H9 (cell line): ENCODE measurements around the gene BRAT1. TPM values are rescaled to one million over a fixed set of nuclear protein-coding genes. Genes with fewer than 3 reads are reported as not detected.
"Not testable (repeated sequence)": the region's sequence is repeated elsewhere in the genome, so short reads cannot be mapped to it uniquely, and the experiment has no call there.

Experiments used
- DNase-seq: peaks from one replicate; pipeline ENCODE4 v3.0.0-alpha.2; 2017
- H2AFZ ChIP-seq: one replicate; pipeline ENCODE4 v1.6.1; 2013; ENCODE audit warnings: mild to moderate bottlenecking, low read length, control low read depth, moderate library complexity
- H2AK5ac ChIP-seq: 2 replicates; pipeline ENCODE4 v1.6.1; 2013; ENCODE audit warnings: low read length, control low read depth, mixed read lengths; ENCODE audit not compliant: insufficient read length
- H2BK120ac ChIP-seq: one replicate; pipeline ENCODE4 v1.6.1; 2013; ENCODE audit warnings: low read depth, mild to moderate bottlenecking, low read length, control low read depth, inconsistent platforms; ENCODE audit not compliant: poor library complexity, severe bottlenecking
- H2BK12ac ChIP-seq: 2 replicates; pipeline ENCODE4 v1.6.1; 2013; ENCODE audit warnings: low read length, control low read depth, mixed read lengths, low read depth; ENCODE audit not compliant: insufficient read length
- H2BK15ac ChIP-seq: 2 replicates; pipeline ENCODE4 v1.6.1; 2013; ENCODE audit warnings: low read depth, low read length, control low read depth
- H2BK20ac ChIP-seq: one replicate; pipeline ENCODE4 v1.6.1; 2013; ENCODE audit warnings: low read depth, mild to moderate bottlenecking, low read length, control low read depth, inconsistent platforms; ENCODE audit not compliant: poor library complexity, severe bottlenecking
- H2BK5ac ChIP-seq: 2 replicates; pipeline ENCODE4 v1.6.1; 2013; ENCODE audit warnings: low read length, control low read depth, mixed read lengths; ENCODE audit not compliant: insufficient read length
- H3K14ac ChIP-seq: 2 replicates; pipeline ENCODE4 v1.6.1; 2013; ENCODE audit warnings: low read length, control low read depth; ENCODE audit not compliant: insufficient read depth
- H3K18ac ChIP-seq: 2 replicates; pipeline ENCODE4 v1.6.1; 2013; ENCODE audit warnings: low read depth, mild to moderate bottlenecking, mixed read lengths, low read length, control low read depth; ENCODE audit not compliant: insufficient read length
- H3K23ac ChIP-seq: 2 replicates; pipeline ENCODE4 v1.6.1; 2013; ENCODE audit warnings: low read length, control low read depth, mixed read lengths, low read depth; ENCODE audit not compliant: insufficient read length
- H3K23me2 ChIP-seq: 2 replicates; pipeline ENCODE4 v1.6.1; 2013; ENCODE audit warnings: low read depth, mild to moderate bottlenecking, mixed read lengths, low read length, control low read depth; ENCODE audit not compliant: insufficient read length, poor library complexity, severe bottlenecking
- H3K27ac ChIP-seq: 2 replicates; pipeline ENCODE4 v1.5.1; 2013; ENCODE audit warnings: low read length, control low read depth, mixed read lengths, low read depth; ENCODE audit not compliant: insufficient read length
- H3K27me3 ChIP-seq: 2 replicates; pipeline ENCODE4 v1.6.1; 2013; ENCODE audit warnings: low read length, control low read depth, inconsistent platforms; ENCODE audit not compliant: insufficient read depth
- H3K4ac ChIP-seq: 2 replicates; pipeline ENCODE4 v1.6.1; 2013; ENCODE audit warnings: low read depth, mild to moderate bottlenecking, control low read depth, inconsistent platforms, low read length, moderate library complexity
- H3K4me1 ChIP-seq: 2 replicates; pipeline ENCODE4 v1.6.1; 2013; ENCODE audit warnings: low read length, control low read depth, inconsistent platforms; ENCODE audit not compliant: insufficient read depth
- H3K4me2 ChIP-seq: 2 replicates; pipeline ENCODE4 v1.6.1; 2013; ENCODE audit warnings: low read length, control low read depth, mixed read lengths; ENCODE audit not compliant: insufficient read length, insufficient read depth
- H3K56ac ChIP-seq: 2 replicates; pipeline ENCODE4 v1.6.1; 2013; ENCODE audit warnings: low read depth, mild to moderate bottlenecking, mixed read lengths, low read length, control low read depth; ENCODE audit not compliant: insufficient read length
- H3K79me1 ChIP-seq: 2 replicates; pipeline ENCODE4 v1.6.1; 2013; ENCODE audit warnings: low read depth, mild to moderate bottlenecking, moderate library complexity, low read length, control low read depth, inconsistent platforms; ENCODE audit not compliant: insufficient read depth, poor library complexity, severe bottlenecking
- H3K79me2 ChIP-seq: 2 replicates; pipeline ENCODE4 v1.6.1; 2013; ENCODE audit warnings: low read length, control low read depth, inconsistent platforms; ENCODE audit not compliant: insufficient read depth
- H3K9ac ChIP-seq: 2 replicates; pipeline ENCODE4 v1.6.1; 2013; ENCODE audit warnings: low read length, control low read depth, mixed read lengths; ENCODE audit not compliant: insufficient read length; ENCODE audit errors: extremely low read depth
- H3K9me3 ChIP-seq: one replicate; pipeline ENCODE4 v1.6.1; 2013; ENCODE audit warnings: low read depth, low read length, inconsistent platforms; ENCODE audit not compliant: control insufficient read depth
- H3T11ph ChIP-seq: one replicate; pipeline ENCODE4 v1.6.1; 2013; ENCODE audit warnings: mild to moderate bottlenecking, low read length, control low read depth, inconsistent platforms
- H4K20me1 ChIP-seq: one replicate; pipeline ENCODE4 v1.6.1; 2013; ENCODE audit not compliant: control insufficient read depth, insufficient read length, insufficient read depth
- H4K5ac ChIP-seq: 2 replicates; pipeline ENCODE4 v1.6.1; 2013; ENCODE audit warnings: low read depth, mild to moderate bottlenecking, mixed read lengths, low read length, control low read depth; ENCODE audit not compliant: insufficient read length
- H4K8ac ChIP-seq: replicated peaks from 2 replicates; pipeline ENCODE4 v1.6.1; 2013; ENCODE audit warnings: low read length, control low read depth, mixed read lengths, low read depth; ENCODE audit not compliant: insufficient read length
- H4K91ac ChIP-seq: 2 replicates; pipeline ENCODE4 v1.6.1; 2013; ENCODE audit warnings: low read depth, mild to moderate bottlenecking, moderate library complexity, mixed read lengths, low read length, control low read depth; ENCODE audit not compliant: insufficient read length
- H3K27ac Mint-ChIP-seq, 3 experiments: 2 replicates in 2 of 3; 3 replicates in 1 of 3; pipeline ENCODE4 v1.8.0; 2020 to 2021; ENCODE audit warnings: mixed read lengths in 3 of 3, mild to moderate bottlenecking in 1 of 3, moderate library complexity in 1 of 3
- H3K27me3 Mint-ChIP-seq: 2 replicates; pipeline ENCODE4 v1.8.0; 2021; ENCODE audit warnings: low read depth, mild to moderate bottlenecking, moderate library complexity, mixed read lengths
- H3K36me3 Mint-ChIP-seq, 3 experiments: 2 replicates in 2 of 3; 3 replicates in 1 of 3; pipeline ENCODE4 v1.8.0; 2020 to 2021; ENCODE audit warnings: low read depth in 3 of 3, mixed read lengths in 3 of 3; ENCODE audit not compliant: insufficient read depth in 1 of 3
- H3K4me1 Mint-ChIP-seq, 2 experiments: 2 replicates each; pipeline ENCODE4 v1.8.0; 2020; ENCODE audit warnings: mixed read lengths in 2 of 2
- H3K4me3 Mint-ChIP-seq, 2 experiments: 2 replicates in 1 of 2; 3 replicates in 1 of 2; pipeline ENCODE4 v1.8.0; 2020 to 2021; ENCODE audit warnings: mild to moderate bottlenecking in 2 of 2, mixed read lengths in 2 of 2, moderate library complexity in 1 of 2
- H3K9me3 Mint-ChIP-seq, 2 experiments: 2 replicates in 1 of 2; 3 replicates in 1 of 2; pipeline ENCODE4 v1.8.0; 2020; ENCODE audit warnings: mild to moderate bottlenecking in 2 of 2, mixed read lengths in 2 of 2, moderate library complexity in 1 of 2
- WGBS: extraction: QIAGEN DNeasy Blood & Tissue Kit; methylation state at CpG from one replicate; pipeline ENCODE4 v1.1.7; 2013; ENCODE audit warnings: missing lambda C conversion rate, low lambda C conversion rate, mixed read lengths; ENCODE audit not compliant: insufficient read length; ENCODE audit errors: extremely low coverage; 5-methylcytosine and 5-hydroxymethylcytosine counted together
- total RNA-seq: library from RNA; stranded (reverse); gene quantifications from 2 replicates; pipeline ENCODE4 v1.2.1, GENCODE V29; 2021
- TF ChIP-seq, protein P1 (sequence below): fragments of 200-600 bp; sonication (generic); conservative IDR thresholded peaks from 3 replicates; pipeline ENCODE4 v1.8.0; 2021; ENCODE audit warnings: antibody characterized with exemption, mild to moderate bottlenecking

The BRAT1 gene
- total RNA-seq, 1 experiment from 2014 or later: 41.2 TPM

DNA sequence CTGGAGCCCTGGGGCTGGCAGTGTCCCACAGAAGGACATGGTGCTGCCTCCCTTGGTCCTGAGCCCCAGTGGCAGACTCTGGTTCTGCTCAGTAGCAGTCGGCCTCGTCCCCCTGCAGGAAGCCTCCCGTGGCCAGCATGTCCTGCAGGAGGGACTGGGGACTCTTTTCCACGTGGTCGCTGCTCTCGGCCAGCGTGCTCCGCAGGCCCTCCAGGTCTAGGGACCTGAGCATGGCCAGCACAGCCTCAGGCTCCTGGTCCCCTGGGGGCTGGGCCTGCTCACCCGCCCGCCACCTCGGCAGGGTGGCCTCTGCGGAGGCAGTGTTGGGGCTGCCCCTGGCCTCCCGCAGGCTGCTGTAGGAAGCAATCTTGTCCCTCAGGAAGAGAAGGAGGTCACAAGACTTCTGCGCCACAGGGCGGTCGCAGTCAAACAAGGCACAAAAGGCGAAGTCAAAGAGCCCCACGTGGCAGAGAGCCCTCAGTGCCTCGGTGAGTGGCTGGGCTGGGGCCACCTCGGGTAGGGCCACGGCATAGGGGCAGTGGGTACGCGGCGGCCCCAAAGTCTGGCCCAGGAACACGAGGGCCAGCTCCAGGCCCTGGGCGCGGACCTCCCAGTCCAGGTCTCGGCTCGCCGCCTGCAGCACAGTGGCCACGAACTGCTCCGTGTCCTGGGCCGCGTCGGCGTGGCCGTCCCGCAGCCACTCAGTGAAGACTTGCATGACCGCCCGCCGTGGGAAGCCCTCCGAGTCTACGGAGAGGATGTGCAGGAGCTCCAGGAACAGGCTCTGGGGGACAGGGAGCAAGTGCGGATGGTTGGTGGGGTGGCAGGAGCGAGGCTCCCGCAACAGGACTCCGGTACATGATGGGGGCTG is 17.1 kb downstream of the BRAT1 start:
- H3K23me2 ChIP-seq: no peaks in the 10 kb centered on the region
- no peak overlapping the region for H3T11ph ChIP-seq
- no peak overlapping the region for H2BK12ac ChIP-seq
- TF ChIP-seq, protein P1, sequence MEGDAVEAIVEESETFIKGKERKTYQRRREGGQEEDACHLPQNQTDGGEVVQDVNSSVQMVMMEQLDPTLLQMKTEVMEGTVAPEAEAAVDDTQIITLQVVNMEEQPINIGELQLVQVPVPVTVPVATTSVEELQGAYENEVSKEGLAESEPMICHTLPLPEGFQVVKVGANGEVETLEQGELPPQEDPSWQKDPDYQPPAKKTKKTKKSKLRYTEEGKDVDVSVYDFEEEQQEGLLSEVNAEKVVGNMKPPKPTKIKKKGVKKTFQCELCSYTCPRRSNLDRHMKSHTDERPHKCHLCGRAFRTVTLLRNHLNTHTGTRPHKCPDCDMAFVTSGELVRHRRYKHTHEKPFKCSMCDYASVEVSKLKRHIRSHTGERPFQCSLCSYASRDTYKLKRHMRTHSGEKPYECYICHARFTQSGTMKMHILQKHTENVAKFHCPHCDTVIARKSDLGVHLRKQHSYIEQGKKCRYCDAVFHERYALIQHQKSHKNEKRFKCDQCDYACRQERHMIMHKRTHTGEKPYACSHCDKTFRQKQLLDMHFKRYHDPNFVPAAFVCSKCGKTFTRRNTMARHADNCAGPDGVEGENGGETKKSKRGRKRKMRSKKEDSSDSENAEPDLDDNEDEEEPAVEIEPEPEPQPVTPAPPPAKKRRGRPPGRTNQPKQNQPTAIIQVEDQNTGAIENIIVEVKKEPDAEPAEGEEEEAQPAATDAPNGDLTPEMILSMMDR: 0 out of 3 replicates have a peak, but pooled peaks have one; percentile 24
- H4K8ac ChIP-seq: no peak overlapping the region
- no peaks in the 10 kb centered on the region for H3K27me3 ChIP-seq
- no peak overlapping the region for H3K23ac ChIP-seq
- no peak overlapping the region for H3K4me2 ChIP-seq
- no peak overlapping the region for H3K27ac Mint-ChIP-seq
- H3K27ac ChIP-seq: no peak overlapping the region
- H3K4me1 ChIP-seq: no peaks in the 10 kb centered on the region
- no peak overlapping the region for H2BK120ac ChIP-seq
- no peak overlapping the region for H3K18ac ChIP-seq
- no peak overlapping the region for H3K56ac ChIP-seq
- WGBS: no CpG with 5 or more reads among the region's 47 CpGs
- no peak overlapping the region for H2AK5ac ChIP-seq
- no peak overlapping the region for H2BK20ac ChIP-seq
- H4K20me1 ChIP-seq: no peaks in the 10 kb centered on the region
- H3K9ac ChIP-seq: no peak overlapping the region
- no peak overlapping the region for H2BK5ac ChIP-seq
- H3K36me3 Mint-ChIP-seq: peaks cover 7 to 24% (median 19%) of the 10 kb centered on the region in 3 experiments; a peak in 6 of 7 replicates
- H3K14ac ChIP-seq: no peak overlapping the region
- H3K9me3 Mint-ChIP-seq: peaks cover 4 to 6% of the 10 kb centered on the region in 2 experiments; a peak in 2 of 5 replicates
- no peak overlapping the region for H3K4me3 Mint-ChIP-seq
- no peaks in the 10 kb centered on the region for H3K4me1 Mint-ChIP-seq
- no peak overlapping the region for H3K4ac ChIP-seq
- no peaks in the 10 kb centered on the region for H3K9me3 ChIP-seq
- no peak overlapping the region for H4K5ac ChIP-seq
- no peaks in the 10 kb centered on the region for H3K79me2 ChIP-seq
- peak; percentile 50 for DNase-seq
- H3K27me3 Mint-ChIP-seq: no peaks in the 10 kb centered on the region
- no peak overlapping the region for H4K91ac ChIP-seq
- H3K79me1 ChIP-seq: no peaks in the 10 kb centered on the region
- no peak overlapping the region for H2BK15ac ChIP-seq
- H2AFZ ChIP-seq: no peak overlapping the region

DNA sequence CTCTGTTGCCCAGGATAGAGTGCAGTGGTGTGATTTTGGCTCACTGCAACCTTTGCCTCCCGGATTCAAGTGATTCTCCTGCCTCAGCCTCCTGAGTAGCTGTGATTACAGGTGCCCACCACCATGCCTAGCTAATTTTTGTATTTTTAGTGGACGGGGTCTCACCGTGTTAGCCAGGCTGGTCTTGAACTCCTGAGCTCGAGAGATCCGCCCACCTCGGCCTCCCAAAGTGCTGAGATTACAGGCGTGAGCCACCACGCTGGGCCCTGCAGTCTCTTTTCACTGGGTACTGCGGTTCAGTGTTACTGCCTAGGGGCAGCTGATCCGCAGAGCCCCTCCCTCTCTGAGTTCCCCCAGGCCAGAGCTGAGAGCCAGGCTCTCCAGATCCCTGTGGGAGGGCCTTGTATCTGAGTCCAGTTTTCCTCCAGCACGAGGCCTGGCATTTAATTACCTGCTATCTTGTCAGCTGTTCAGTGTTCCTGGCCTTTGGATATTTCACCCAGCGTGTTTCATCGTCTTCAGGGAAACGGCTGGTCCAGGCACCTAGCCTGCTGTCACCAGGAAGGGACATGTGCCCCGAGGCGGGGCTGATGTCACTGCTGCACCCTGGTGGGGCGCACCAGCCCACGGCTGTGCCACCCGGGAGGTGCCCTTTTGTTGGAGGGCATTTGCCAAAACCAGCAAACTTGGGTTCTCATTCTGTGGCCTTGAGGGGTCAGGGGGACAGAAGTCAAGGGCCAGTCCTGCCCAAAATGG is 19.3 kb downstream of the BRAT1 start:
- not testable (repeated sequence) for H4K5ac ChIP-seq, H3K79me2 ChIP-seq, H2BK12ac ChIP-seq, H3K27ac Mint-ChIP-seq, H3K27me3 ChIP-seq, H2AK5ac ChIP-seq, H3K23me2 ChIP-seq, H3K27me3 Mint-ChIP-seq, H3K18ac ChIP-seq, H2BK120ac ChIP-seq, H3T11ph ChIP-seq, H4K20me1 ChIP-seq, H3K4me1 ChIP-seq, H3K56ac ChIP-seq, H3K9me3 Mint-ChIP-seq, H3K4me2 ChIP-seq, H3K9me3 ChIP-seq, H2BK20ac ChIP-seq, H3K27ac ChIP-seq, DNase-seq, H2BK5ac ChIP-seq, H3K9ac ChIP-seq, H3K4me1 Mint-ChIP-seq, H3K4ac ChIP-seq, H3K14ac ChIP-seq, H2AFZ ChIP-seq, H3K23ac ChIP-seq, H4K8ac ChIP-seq, H4K91ac ChIP-seq, H3K79me1 ChIP-seq, H2BK15ac ChIP-seq, H3K4me3 Mint-ChIP-seq
- no CpG with 5 or more reads among the region's 19 CpGs for WGBS
- H3K36me3 Mint-ChIP-seq: peaks cover 4 to 18% (median 14%) of the 10 kb centered on the region in 3 experiments; a peak in 5 of 7 replicates
